Measurements from ENCODE around the gene CHRND. TPM values are rescaled to one million over a fixed set of nuclear protein-coding genes. Genes with fewer than 3 reads are reported as not detected.

Gene CHRND
- total RNA-seq, 1 experiment from 2014 or later = not detected

GRCh38 chr2:232492236-232492848, 33.6 kb upstream of the CHRND start:
- no peak for TF ChIP-seq SOX15 (CRISPR knock-in tag; IDR thresholded peaks at IDR 0.05)
- TF ChIP-seq FOXP1 (CRISPR knock-in tag; IDR thresholded peaks at IDR 0.05; ENCODE audit: borderline replicate concordance) = no peak
- TF ChIP-seq ZNF281 (CRISPR knock-in tag; IDR thresholded peaks at IDR 0.05) = no peak
- no peaks in the 10 kb centered on the region for H3K36me3 Mint-ChIP-seq
- H3K4me1 Mint-ChIP-seq = peaks cover 25% of the 10 kb centered on the region
- ChIA-PET POLR2A (no interaction called here), CTCF (no interaction called here)
- H3K27me3 Mint-ChIP-seq (ENCODE audit: low read depth) = peaks cover 27% of the 10 kb centered on the region
- ATAC-seq = no peak
- no peaks in the 10 kb centered on the region for H3K9me3 Mint-ChIP-seq
- DNase-seq (ENCODE audit: low spot score) = no peak
- no peak overlapping the region for H3K4me3 Mint-ChIP-seq
- H3K27ac Mint-ChIP-seq = no peak overlapping the region

GRCh38 chr2:232492963-232493700, 32.8 kb upstream of the CHRND start:
- POLR2A ChIA-PET = no interaction called here
- TF ChIP-seq SMAD4 (CRISPR knock-in tag; IDR thresholded peaks at IDR 0.05) (no peak), NFATC4 (CRISPR knock-in tag; IDR thresholded peaks at IDR 0.05) (no peak), ELF4 (CRISPR knock-in tag; IDR thresholded peaks at IDR 0.05; ENCODE audit: low read depth) (no peak), FOXK1 (CRISPR knock-in tag; IDR thresholded peaks at IDR 0.05) (no peak), MXD4 (CRISPR knock-in tag; IDR thresholded peaks at IDR 0.05; ENCODE audit: borderline replicate concordance) (no peak), ATF6 (CRISPR knock-in tag; IDR thresholded peaks at IDR 0.05) (no peak), ZNF396 (CRISPR knock-in tag; IDR thresholded peaks at IDR 0.05; ENCODE audit: borderline replicate concordance) (no peak), CTCF (IDR thresholded peaks at IDR 0.05) (no peak), GRHL2 (CRISPR knock-in tag; IDR thresholded peaks at IDR 0.05; ENCODE audit: insufficient replicate concordance, severe bottlenecking) (no peak), ZNF317 (CRISPR knock-in tag; IDR thresholded peaks at IDR 0.05; ENCODE audit: borderline replicate concordance, low read depth) (no peak), MYBL2 (CRISPR knock-in tag; IDR thresholded peaks at IDR 0.05) (no peak), FOXP4 (CRISPR knock-in tag; IDR thresholded peaks at IDR 0.05) (no peak), USF2 (CRISPR knock-in tag; IDR thresholded peaks at IDR 0.05) (no peak), ZNF219 (CRISPR knock-in tag; IDR thresholded peaks at IDR 0.05; ENCODE audit: borderline replicate concordance) (no peak), AR (CRISPR knock-in tag; IDR thresholded peaks at IDR 0.05) (no peak), ZNF512 (CRISPR knock-in tag; IDR thresholded peaks at IDR 0.05; ENCODE audit: borderline replicate concordance) (no peak)

More at GRCh38 chr2:232492963-232493700, 32.8 kb upstream of the CHRND start:
- no peak overlapping the region for H3K27ac Mint-ChIP-seq
- no peaks in the 10 kb centered on the region for H3K36me3 Mint-ChIP-seq
- ATAC-seq (no peak), DNase-seq (ENCODE audit: low spot score) (no peak)
- CTCF ChIA-PET = interaction anchor here (0.8 to 1.1 kb wide), 3 partner anchors 15 to 31 kb away, joined by 3 read pairs; no protein-coding TSS in a partner anchor
- peaks cover 23% of the 10 kb centered on the region for H3K27me3 Mint-ChIP-seq (ENCODE audit: low read depth)
- H3K4me1 Mint-ChIP-seq = peaks cover 25% of the 10 kb centered on the region
- no peaks in the 10 kb centered on the region for H3K9me3 Mint-ChIP-seq
- H3K4me3 Mint-ChIP-seq = no peak overlapping the region
